Ascending aorta (tissue), 2 donors: ENCODE measurements around the gene FN3K. TPM values are rescaled to one million over a fixed set of nuclear protein-coding genes. Genes with fewer than 3 reads are reported as not detected.
"Not testable (repeated sequence)": the region's sequence is repeated elsewhere in the genome, so short reads cannot be mapped to it uniquely, and the experiment has no call there.

ENCODE experiments used
- DNase-seq, 2 donors: peaks; one replicate each; pipeline ENCODE4 v3.0.0-alpha.2; 2019; ENCODE audit warnings: low spot score in 2 of 2
- H3K27ac ChIP-seq, 2 donors: fragments of 200-600 bp; sonication (generic); one replicate each; pipeline ENCODE4 v1.5.1; 2016 to 2017; ENCODE audit warnings: mild to moderate bottlenecking in 1 of 2
- H3K27me3 ChIP-seq: fragments of 200-600 bp; sonication (generic); one replicate; pipeline ENCODE4 v1.5.1; 2017
- H3K36me3 ChIP-seq, 2 donors: fragments of 200-600 bp; sonication (generic); one replicate each; pipeline ENCODE4 v1.5.1; 2016
- H3K4me1 ChIP-seq, 2 donors: fragments of 200-600 bp; sonication (generic); one replicate each; pipeline ENCODE4 v1.5.1; 2016 to 2017; ENCODE audit warnings: mild to moderate bottlenecking in 1 of 2
- H3K4me3 ChIP-seq, 2 donors: fragments of 200-600 bp; sonication (generic); one replicate each; pipeline ENCODE4 v1.5.1; 2016 to 2017; ENCODE audit warnings: mild to moderate bottlenecking in 1 of 2
- H3K9me3 ChIP-seq, 2 donors: fragments of 200-600 bp; sonication (generic); one replicate each; pipeline ENCODE4 v1.5.1; 2016
- intact Hi-C: fragments of 100-400 bp; cut with DNase I; formaldehyde crosslinking; loops from one replicate; pipeline ENCODE4 v1.15.1; 2023
- total RNA-seq: library from RNA; depleted of rRNA; stranded (reverse); fragments of >200 nt; gene quantifications from one replicate; pipeline ENCODE4 v1.1.0, GENCODE V29; 2016
- TF ChIP-seq, protein P1 (sequence below), 3 experiments: fragments of 200-600 bp in 2 of 3; fragments of 450-650 bp in 1 of 3; sonication (generic) in 2 of 3; IDR thresholded peaks; one replicate each; pipeline ENCODE4 v1.5.1; 2016 to 2019; ENCODE audit warnings: antibody characterized with exemption in 3 of 3, mild to moderate bottlenecking in 1 of 3, moderate library complexity in 1 of 3

The FN3K gene
- total RNA-seq, 1 donor from 2014 or later: 10.5 TPM

DNA sequence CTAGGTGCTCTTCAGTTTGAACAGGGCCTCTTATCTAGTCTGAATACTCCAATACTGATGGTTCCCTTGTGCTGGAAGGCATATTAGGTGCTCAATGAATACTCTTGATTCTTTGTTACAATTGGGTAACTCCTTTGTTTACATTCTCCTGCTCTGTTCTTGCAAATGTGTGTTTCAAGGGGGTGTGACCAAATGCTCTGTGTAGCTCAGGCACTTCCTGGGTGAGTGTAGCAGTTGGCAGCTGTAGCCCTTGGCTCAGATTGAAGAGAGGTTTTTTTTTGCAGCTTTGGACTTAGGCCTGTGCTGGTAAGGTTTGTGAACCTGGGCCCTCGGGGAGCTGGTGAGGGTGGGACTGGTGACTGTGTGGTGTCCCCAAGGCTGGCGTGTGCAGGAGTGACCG lies 36.6 kb downstream of the FN3K start:
- no peak for DNase-seq
- TF ChIP-seq, protein P1, sequence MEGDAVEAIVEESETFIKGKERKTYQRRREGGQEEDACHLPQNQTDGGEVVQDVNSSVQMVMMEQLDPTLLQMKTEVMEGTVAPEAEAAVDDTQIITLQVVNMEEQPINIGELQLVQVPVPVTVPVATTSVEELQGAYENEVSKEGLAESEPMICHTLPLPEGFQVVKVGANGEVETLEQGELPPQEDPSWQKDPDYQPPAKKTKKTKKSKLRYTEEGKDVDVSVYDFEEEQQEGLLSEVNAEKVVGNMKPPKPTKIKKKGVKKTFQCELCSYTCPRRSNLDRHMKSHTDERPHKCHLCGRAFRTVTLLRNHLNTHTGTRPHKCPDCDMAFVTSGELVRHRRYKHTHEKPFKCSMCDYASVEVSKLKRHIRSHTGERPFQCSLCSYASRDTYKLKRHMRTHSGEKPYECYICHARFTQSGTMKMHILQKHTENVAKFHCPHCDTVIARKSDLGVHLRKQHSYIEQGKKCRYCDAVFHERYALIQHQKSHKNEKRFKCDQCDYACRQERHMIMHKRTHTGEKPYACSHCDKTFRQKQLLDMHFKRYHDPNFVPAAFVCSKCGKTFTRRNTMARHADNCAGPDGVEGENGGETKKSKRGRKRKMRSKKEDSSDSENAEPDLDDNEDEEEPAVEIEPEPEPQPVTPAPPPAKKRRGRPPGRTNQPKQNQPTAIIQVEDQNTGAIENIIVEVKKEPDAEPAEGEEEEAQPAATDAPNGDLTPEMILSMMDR (IDR thresholded peaks at IDR 0.05): no peak
- no peak overlapping the region for H3K27ac ChIP-seq
- H3K36me3 ChIP-seq: peaks cover 15 to 50% of the 10 kb centered on the region in 2 donors
- no peak overlapping the region for H3K4me3 ChIP-seq
- no peaks in the 10 kb centered on the region for H3K27me3 ChIP-seq
- intact Hi-C loops: no loop called here
- no peaks in the 10 kb centered on the region for H3K9me3 ChIP-seq
- no peaks in the 10 kb centered on the region for H3K4me1 ChIP-seq

DNA sequence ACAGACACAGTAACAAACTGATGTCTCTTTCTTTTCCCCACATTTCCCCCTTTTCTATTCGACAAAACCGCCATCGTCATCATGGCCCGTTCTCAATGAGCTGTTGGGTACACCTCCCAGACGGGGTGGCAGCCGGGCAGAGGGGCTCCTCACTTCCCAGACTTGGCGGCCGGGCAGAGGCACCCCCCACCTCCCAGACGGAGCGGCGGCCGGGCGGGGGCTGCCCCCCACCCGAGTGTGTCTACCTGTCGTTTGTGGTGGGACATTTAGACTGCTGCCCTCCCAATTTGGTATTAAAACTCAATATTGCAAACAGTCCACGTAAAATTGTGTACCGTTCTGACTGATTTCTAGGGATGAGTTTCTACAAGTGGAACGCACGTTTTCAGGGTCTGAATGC lies 39.0 kb downstream of the FN3K start:
- not testable (repeated sequence) for H3K9me3 ChIP-seq, H3K27me3 ChIP-seq, H3K27ac ChIP-seq, DNase-seq, H3K4me3 ChIP-seq, H3K4me1 ChIP-seq
- H3K36me3 ChIP-seq: peaks cover 5 to 27% of the 10 kb centered on the region in 2 donors
- intact Hi-C loops: loop anchor here (2.0 kb wide), 2 partner anchors 106 to 424 kb away; no protein-coding TSS in a partner anchor

DNA sequence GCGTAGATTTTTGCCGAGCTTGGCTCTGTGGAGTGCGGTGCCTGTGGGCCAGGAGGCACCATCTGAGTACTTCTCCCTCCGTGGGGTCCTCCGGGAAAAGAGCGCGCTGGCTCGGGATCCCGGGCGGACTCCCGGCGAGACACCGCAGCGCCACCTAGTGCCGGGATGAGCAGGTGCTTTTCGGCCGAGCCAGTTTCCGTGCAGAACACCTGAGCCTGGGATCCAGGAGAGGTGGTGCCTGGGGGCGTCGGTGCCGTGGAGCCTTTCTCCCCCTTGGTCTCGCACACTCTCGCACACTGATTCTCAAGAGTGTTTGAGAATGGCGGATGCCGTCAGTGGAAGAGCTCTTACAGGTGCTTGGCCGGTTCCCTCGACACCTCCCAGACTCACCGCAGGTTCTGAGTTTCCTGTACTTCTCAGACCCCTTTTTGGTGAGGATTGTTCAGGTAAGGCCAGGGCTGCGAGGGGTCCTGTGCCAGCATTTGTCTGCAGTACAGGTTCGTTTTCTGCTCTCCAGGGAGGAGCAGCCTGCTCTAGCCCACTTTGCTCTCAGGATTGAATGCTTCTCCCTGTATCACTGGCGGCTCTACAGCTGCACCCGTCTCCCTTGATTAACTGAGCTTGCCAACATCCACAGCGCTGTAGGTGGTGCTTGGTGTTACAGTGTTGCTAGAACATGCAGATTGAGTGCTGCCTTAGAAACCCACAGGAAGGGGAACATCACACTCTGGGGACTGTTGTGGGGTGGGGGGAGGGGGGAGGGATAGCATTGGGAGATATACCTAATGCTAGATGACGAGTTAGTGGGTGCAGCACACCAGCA lies 39.8 kb downstream of the FN3K start:
- intact Hi-C loops: loop anchor here (2.0 kb wide), 2 partner anchors 106 to 424 kb away; no protein-coding TSS in a partner anchor

DNA sequence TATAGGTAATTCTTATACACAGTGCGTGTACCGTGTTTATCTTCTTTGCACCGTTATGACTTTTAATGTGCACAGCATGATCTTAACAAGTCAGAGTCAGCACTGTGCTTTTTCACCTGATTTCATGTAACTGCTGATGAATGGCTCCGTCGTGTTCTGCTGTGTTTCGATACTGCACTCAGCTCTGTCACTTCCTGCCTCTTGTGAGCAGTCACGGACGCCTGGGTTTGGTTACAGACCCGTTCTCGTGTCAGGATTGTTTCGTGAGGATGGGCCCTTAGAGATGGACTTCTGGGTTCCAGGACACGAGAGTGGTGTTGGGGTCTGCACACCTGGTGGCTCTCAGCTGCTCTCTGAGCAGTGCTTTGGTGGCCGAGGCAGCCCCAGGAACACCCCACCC lies 41.0 kb downstream of the FN3K start:
- no peak overlapping the region for H3K27ac ChIP-seq
- H3K4me1 ChIP-seq: no peaks in the 10 kb centered on the region
- TF ChIP-seq, protein P1 (IDR thresholded peaks at IDR 0.05): no peak
- intact Hi-C loops: no loop called here
- H3K4me3 ChIP-seq: no peak overlapping the region
- H3K36me3 ChIP-seq: peaks cover 3 to 17% of the 10 kb centered on the region in 2 donors
- DNase-seq: no peak
- H3K27me3 ChIP-seq: no peaks in the 10 kb centered on the region
- no peaks in the 10 kb centered on the region for H3K9me3 ChIP-seq

More for the DNA sequence above, 39.8 kb downstream of the FN3K start:
- Histone ChIP-seq H3K4me3 (no peak overlapping the region), H3K27ac (no peak overlapping the region), H3K4me1 (no peaks in the 10 kb centered on the region), H3K27me3 (no peaks in the 10 kb centered on the region), H3K36me3 (peaks cover 3 to 21% of the 10 kb centered on the region in 2 donors), H3K9me3 (no peaks in the 10 kb centered on the region)
- peak in 1 of 2 donors; percentile 75 for DNase-seq
- TF ChIP-seq, protein P1 (IDR thresholded peaks at IDR 0.05): peak; percentile 70 to 87 (median 86)

DNA sequence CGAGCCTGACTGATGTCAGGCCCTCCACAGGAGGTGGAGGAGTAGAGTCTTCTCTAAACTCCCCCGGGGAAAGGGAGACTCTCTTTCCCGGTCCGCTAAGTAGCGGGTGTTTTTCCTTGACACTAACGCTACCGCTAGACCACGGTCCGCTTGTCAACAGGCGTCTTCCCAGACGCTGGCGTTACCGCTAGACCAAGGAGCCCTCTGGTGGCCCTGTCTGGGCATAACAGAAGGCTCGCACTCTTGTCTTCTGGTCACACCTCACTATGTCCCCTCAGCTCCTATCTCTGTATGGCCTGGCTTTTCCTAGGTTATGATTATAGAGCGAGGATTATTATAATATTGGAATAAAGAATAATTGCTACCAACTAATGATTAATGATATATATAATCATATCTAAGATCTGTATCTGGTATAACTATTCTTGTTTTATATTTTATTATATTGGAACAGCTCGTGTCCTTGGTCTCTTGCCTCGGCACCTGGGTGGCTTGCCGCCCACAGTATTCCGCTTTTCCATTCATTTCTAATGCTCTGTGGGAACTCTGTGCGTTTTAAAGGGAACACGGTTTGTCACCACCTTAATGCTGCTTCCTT lies 42.5 kb downstream of the FN3K start:
- H3K9me3 ChIP-seq, DNase-seq, H3K27me3 ChIP-seq, intact Hi-C loops, H3K4me1 ChIP-seq, H3K27ac ChIP-seq, H3K4me3 ChIP-seq: not testable (repeated sequence)
- TF ChIP-seq, protein P1 (IDR thresholded peaks at IDR 0.05): peak in 2 of 3 experiments; percentile 12 to 19
- peaks cover 2 to 18% of the 10 kb centered on the region in 2 donors for H3K36me3 ChIP-seq

DNA sequence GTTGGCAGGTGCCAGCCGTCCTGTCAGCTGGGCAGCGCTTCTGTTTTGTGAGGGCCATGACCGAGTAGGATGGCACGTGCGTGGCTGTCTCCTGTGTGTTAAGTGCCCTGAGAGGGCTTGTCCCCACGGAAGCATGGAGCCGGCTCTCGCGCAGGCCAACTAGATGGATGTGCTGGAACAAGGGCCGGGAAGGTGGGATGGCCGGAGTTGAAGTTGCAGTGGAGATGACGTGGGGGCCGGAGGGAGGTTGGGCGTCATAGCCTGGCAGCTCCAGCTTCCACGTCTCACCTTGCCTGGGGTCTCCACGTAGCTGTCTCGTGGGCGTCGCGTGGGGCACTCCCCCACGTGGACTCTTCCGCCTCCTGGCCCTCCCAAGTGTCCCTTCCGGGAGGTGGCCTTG lies 44.1 kb downstream of the FN3K start:
- Histone ChIP-seq H3K4me3 (no peak overlapping the region), H3K9me3 (no peaks in the 10 kb centered on the region), H3K4me1 (no peaks in the 10 kb centered on the region), H3K27ac (no peak overlapping the region), H3K36me3 (peaks cover 15 to 21% of the 10 kb centered on the region in 2 donors), H3K27me3 (no peaks in the 10 kb centered on the region)
- no peak for DNase-seq
- intact Hi-C loops: no loop called here
- TF ChIP-seq, protein P1 (IDR thresholded peaks at IDR 0.05): no peak
